ENCODE data around the gene TAF3.

- TF ChIP-seq CTCF (IDR thresholded peaks at IDR 0.05; ENCODE audit: borderline replicate concordance, extremely low read depth, low read length, poor library complexity, severe bottlenecking) (no peak), EZH2 (IDR thresholded peaks at IDR 0.05; ENCODE audit: borderline replicate concordance, low read depth, low read length, severe bottlenecking) (no peak)
These were observed 154.1 kb downstream of the TAF3 start for GRCh38 chr10:7972367-7972766.

All from DND-41 (cell line).